Progenitor cell of endocrine pancreas (in vitro differentiated cells): ENCODE results near the gene LBHD1. TPM values are rescaled to one million over a fixed set of nuclear protein-coding genes. Genes with fewer than 3 reads are reported as not detected.

Experiments used
- DNase-seq: peaks from one replicate; pipeline ENCODE4 v3.0.0; 2021; ENCODE audit warnings: low spot score; ENCODE audit not compliant: unreplicated experiment
- H3K27ac Mint-ChIP-seq: 2 replicates; pipeline ENCODE4 v1.8.0; 2021; ENCODE audit warnings: mild to moderate bottlenecking, moderate library complexity, mixed read lengths
- H3K27me3 Mint-ChIP-seq: 2 replicates; pipeline ENCODE4 v1.8.0; 2021; ENCODE audit warnings: mixed read lengths
- H3K36me3 Mint-ChIP-seq: 2 replicates; pipeline ENCODE4 v1.8.0; 2022; ENCODE audit warnings: mixed read lengths; ENCODE audit not compliant: insufficient read depth
- H3K4me1 Mint-ChIP-seq: 2 replicates; pipeline ENCODE4 v1.8.0; 2021; ENCODE audit warnings: low read depth, mixed read lengths
- H3K4me3 Mint-ChIP-seq: 2 replicates; pipeline ENCODE4 v1.8.0; 2021; ENCODE audit warnings: low read depth, mild to moderate bottlenecking, moderate library complexity, mixed read lengths
- H3K9me3 Mint-ChIP-seq: 2 replicates; pipeline ENCODE4 v1.8.0; 2021; ENCODE audit warnings: low read depth, mixed read lengths
- CTCF ChIP-seq: fragments of 200-600 bp; sonication (generic); IDR thresholded peaks from one replicate; pipeline ENCODE4 v1.5.0; 2021; ENCODE audit warnings: antibody characterized with exemption, mild to moderate bottlenecking; ENCODE audit not compliant: unreplicated experiment
- total RNA-seq: library from RNA; stranded (reverse); gene quantifications from 2 replicates; pipeline ENCODE4 v1.2.1, GENCODE V29; 2021

The LBHD1 gene
- total RNA-seq, 1 donor from 2014 or later: 9.3 TPM

- peaks cover 16% of the 10 kb centered on the region for H3K36me3 Mint-ChIP-seq
- peak overlapping the region; percentile 95 for H3K4me3 Mint-ChIP-seq
- no peaks in the 10 kb centered on the region for H3K27me3 Mint-ChIP-seq
- peaks cover 41% of the 10 kb centered on the region for H3K4me1 Mint-ChIP-seq
- H3K27ac Mint-ChIP-seq: peak overlapping the region; percentile 99
- peak; percentile 83 for DNase-seq
- peak; percentile 8 for TF ChIP-seq CTCF
- no peaks in the 10 kb centered on the region for H3K9me3 Mint-ChIP-seq
Measured at GRCh38 chr11:62709247-62710000, 37.4 kb upstream of the LBHD1 start.

DNA sequence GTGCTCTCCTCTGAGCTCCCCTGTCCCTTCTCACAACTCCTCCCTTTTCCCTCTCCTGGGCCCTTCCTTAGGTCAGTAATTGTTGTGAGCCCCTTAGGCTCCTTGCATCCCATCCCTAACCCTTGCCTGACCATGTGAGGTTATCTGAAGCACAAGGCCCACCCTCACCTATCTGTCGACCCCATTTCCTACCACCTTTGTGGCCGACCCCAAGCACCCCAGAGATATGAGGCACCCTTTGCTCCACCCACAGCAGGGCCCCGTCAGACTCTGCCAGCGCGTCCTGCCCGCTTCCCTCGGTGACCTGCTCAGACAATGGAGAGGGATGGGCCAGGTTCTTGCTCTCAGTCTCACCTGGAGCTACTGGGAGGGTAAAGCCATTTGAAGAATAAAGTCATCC, 36.7 kb upstream of the LBHD1 start:
- peaks cover 13% of the 10 kb centered on the region for H3K36me3 Mint-ChIP-seq
- H3K27ac Mint-ChIP-seq: peak overlapping the region; percentile 99
- TF ChIP-seq CTCF: no peak
- peaks cover 36% of the 10 kb centered on the region for H3K4me1 Mint-ChIP-seq
- H3K9me3 Mint-ChIP-seq: no peaks in the 10 kb centered on the region
- H3K4me3 Mint-ChIP-seq: peak overlapping the region; percentile 95
- H3K27me3 Mint-ChIP-seq: no peaks in the 10 kb centered on the region
- DNase-seq: no peak

- no peak for TF ChIP-seq CTCF
- Mint-ChIP-seq H3K4me3 (peak overlapping the region; percentile 95), H3K9me3 (no peaks in the 10 kb centered on the region), H3K36me3 (peaks cover 10% of the 10 kb centered on the region), H3K4me1 (peaks cover 34% of the 10 kb centered on the region), H3K27me3 (no peaks in the 10 kb centered on the region), H3K27ac (peak overlapping the region; percentile 99)
- DNase-seq: no peak
Measured at GRCh38 chr11:62708392-62708791, 36.3 kb upstream of the LBHD1 start.

DNA sequence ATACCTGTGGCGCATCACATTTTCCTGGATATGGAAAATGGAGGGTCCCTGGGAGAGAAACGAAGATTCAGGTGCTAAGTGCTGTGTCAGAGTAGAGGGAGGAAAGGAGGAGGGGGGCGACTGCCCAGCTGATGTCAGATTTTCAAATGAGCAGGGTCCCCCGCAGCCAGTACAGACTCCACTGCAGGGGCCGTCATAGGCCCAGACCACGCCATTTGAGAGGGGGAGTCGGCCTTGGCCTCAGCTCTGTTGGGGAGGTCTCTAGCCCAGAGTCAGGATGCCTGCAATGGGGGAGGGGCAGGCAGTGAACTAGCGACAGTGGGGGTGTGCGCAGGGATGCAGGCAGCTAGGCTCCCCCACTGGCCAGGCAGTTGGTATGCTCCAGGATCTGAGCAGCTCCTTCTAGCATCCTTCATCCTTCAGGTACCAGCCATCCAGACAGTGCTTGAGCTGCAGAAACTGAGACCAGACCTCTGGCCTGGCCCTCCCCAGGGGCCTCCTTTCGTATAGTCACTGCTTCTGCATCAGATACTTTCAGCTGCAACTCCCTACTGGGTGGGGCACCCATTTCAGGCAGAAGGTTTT, 35.3 kb upstream of the LBHD1 start, which contains the start of the genes BSCL2 and GNG3:
Gene BSCL2, minus strand, starts transcription at position 148 of the 585 bp plus-strand sequence. CDS start 229 bp downstream, outside the sequence.
Gene GNG3, plus strand, starts transcription at position 400 of the 585 bp plus-strand sequence. CDS start 620 bp downstream, outside the sequence.
- Mint-ChIP-seq H3K9me3 (no peaks in the 10 kb centered on the region), H3K36me3 (peaks cover 12% of the 10 kb centered on the region), H3K4me1 (peaks cover 28% of the 10 kb centered on the region), H3K27me3 (no peaks in the 10 kb centered on the region), H3K4me3 (peak within 1 kb of the TSS; percentile 95), H3K27ac (peak within 1 kb of the TSS; percentile 99)
- no peak for DNase-seq
- no peak for TF ChIP-seq CTCF

DNA sequence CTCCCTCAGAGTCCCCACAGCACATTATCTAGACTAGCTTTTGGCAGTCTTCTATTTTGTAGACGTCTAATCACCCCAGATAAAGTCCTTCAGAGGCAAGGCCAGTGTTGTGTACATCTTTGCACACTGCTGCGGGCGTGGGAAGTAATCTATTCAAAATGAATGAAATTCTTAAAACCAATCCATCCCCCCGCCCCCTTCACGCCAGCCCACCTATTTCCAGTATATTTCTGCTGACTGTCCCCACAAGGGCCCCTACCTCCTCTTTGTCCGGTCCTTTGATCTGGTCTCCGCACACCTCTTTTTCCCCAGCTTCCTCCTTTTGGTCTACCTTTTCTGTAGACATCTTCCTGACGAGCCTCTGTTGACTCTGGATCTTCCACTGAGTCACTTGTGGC, 34.8 kb upstream of the LBHD1 start:
- Mint-ChIP-seq H3K36me3 (peaks cover 11% of the 10 kb centered on the region), H3K27ac (peak overlapping the region; percentile 81), H3K27me3 (no peaks in the 10 kb centered on the region), H3K4me1 (peaks cover 28% of the 10 kb centered on the region), H3K4me3 (peak overlapping the region; percentile 64), H3K9me3 (no peaks in the 10 kb centered on the region)
- no peak for TF ChIP-seq CTCF
- DNase-seq: no peak
